Neural cell (in vitro differentiated cells): Measurements from ENCODE around the gene KCNK17. TPM values are rescaled to one million over a fixed set of nuclear protein-coding genes. Genes with fewer than 3 reads are reported as not detected.

Experiments
- H2AFZ ChIP-seq: fragments of 200-600, 300-800 bp; sonication (generic), shearing (Covaris generic); 2 replicates; pipeline ENCODE4 v1.6.0; 2014; ENCODE audit warnings: low read depth, mild to moderate bottlenecking, antibody characterized with exemption, low read length, moderate library complexity
- H3F3A ChIP-seq: fragments of 200-600 bp; shearing (Covaris generic); 2 replicates; pipeline ENCODE4 v1.6.1; 2016; ENCODE audit warnings: mild to moderate bottlenecking, moderate library complexity, mixed read lengths, antibody characterized with exemption, low read length; ENCODE audit not compliant: insufficient read depth, poor library complexity, severe bottlenecking
- H3K27ac ChIP-seq: fragments of 200-600, 300-800 bp; sonication (generic), shearing (Covaris generic); 2 replicates; pipeline ENCODE4 v1.5.1; 2014; ENCODE audit warnings: mild to moderate bottlenecking, low read length, moderate library complexity
- H3K27me3 ChIP-seq: fragments of 300-800, 200-600 bp; sonication (generic), shearing (Covaris generic); 2 replicates; pipeline ENCODE4 v1.6.0; 2014; ENCODE audit warnings: mild to moderate bottlenecking, low read depth, low read length, moderate library complexity; ENCODE audit not compliant: insufficient read depth
- H3K36me3 ChIP-seq: fragments of 300-800, 200-600 bp; sonication (generic), shearing (Covaris generic); 2 replicates; pipeline ENCODE4 v1.5.1; 2014; ENCODE audit warnings: mild to moderate bottlenecking, antibody characterized with exemption, low read length, moderate library complexity; ENCODE audit not compliant: insufficient read depth
- H3K4me2 ChIP-seq: fragments of 300-800, 200-600 bp; sonication (generic), shearing (Covaris generic); 2 replicates; pipeline ENCODE4 v1.6.0; 2014; ENCODE audit warnings: mild to moderate bottlenecking, low read length
- H3K4me3 ChIP-seq: fragments of 300-800, 200-600 bp; sonication (generic), shearing (Covaris generic); 2 replicates; pipeline ENCODE4 v1.5.1; 2014; ENCODE audit warnings: mild to moderate bottlenecking, low read length, moderate library complexity
- H3K79me2 ChIP-seq: fragments of 200-600 bp; shearing (Covaris generic); replicated peaks from 2 replicates; pipeline ENCODE4 v1.6.0; 2014; ENCODE audit warnings: mild to moderate bottlenecking, low read length, moderate library complexity; ENCODE audit not compliant: insufficient read depth
- H3K9ac ChIP-seq: fragments of 300-800, 200-600 bp; sonication (generic), shearing (Covaris generic); 2 replicates; pipeline ENCODE4 v1.6.1; 2016; ENCODE audit warnings: mild to moderate bottlenecking, low read length, mixed read lengths
- H3K9me2 ChIP-seq: fragments of 200-600 bp; shearing (Covaris generic); 2 replicates; pipeline ENCODE4 v1.6.1; 2016; ENCODE audit warnings: mild to moderate bottlenecking, low read length, mixed read lengths; ENCODE audit not compliant: insufficient read depth
- H3K9me3 ChIP-seq: fragments of 200-600, 300-800 bp; sonication (generic), shearing (Covaris generic); 2 replicates; pipeline ENCODE4 v1.6.1; 2016; ENCODE audit warnings: mild to moderate bottlenecking, mixed run types, low read length, moderate library complexity, mixed read lengths
- H4K20me1 ChIP-seq: fragments of 200-600 bp; shearing (Covaris generic); 2 replicates; pipeline ENCODE4 v1.6.1; 2016; ENCODE audit warnings: mild to moderate bottlenecking, mixed run types; ENCODE audit not compliant: insufficient read depth
- CTCF ChIP-seq: fragments of 450-650 bp; IDR thresholded peaks from 2 replicates; pipeline ENCODE4 v1.5.1; 2014; ENCODE audit warnings: antibody characterized with exemption, mild to moderate bottlenecking, moderate library complexity; ENCODE audit not compliant: poor library complexity, severe bottlenecking
- EP300 ChIP-seq: fragments of 450-650 bp; conservative IDR thresholded peaks from 2 replicates; pipeline ENCODE4 v1.6.1; 2014; ENCODE audit warnings: antibody characterized with exemption, mild to moderate bottlenecking, moderate library complexity; ENCODE audit not compliant: poor library complexity, severe bottlenecking
- EZH2 ChIP-seq: fragments of 200-600, 300-800 bp; shearing (Covaris generic), sonication (generic); IDR thresholded peaks from 2 replicates; pipeline ENCODE4 v1.6.1; 2014; ENCODE audit warnings: antibody characterized with exemption, low read length, borderline replicate concordance, mild to moderate bottlenecking; ENCODE audit not compliant: insufficient read depth, poor library complexity, severe bottlenecking
- MXI1 ChIP-seq: fragments of 450-650 bp; conservative IDR thresholded peaks from 2 replicates; pipeline ENCODE4 v1.6.1; 2014; ENCODE audit warnings: antibody characterized with exemption, mild to moderate bottlenecking; ENCODE audit not compliant: poor library complexity, severe bottlenecking
- POLR2AphosphoS5 ChIP-seq: IDR thresholded peaks from 2 replicates; pipeline ENCODE4 v1.6.1; 2012
- RAD21 ChIP-seq: fragments of 450-650 bp; conservative IDR thresholded peaks from 2 replicates; pipeline ENCODE4 v1.6.1; 2014; ENCODE audit warnings: antibody characterized with exemption, mild to moderate bottlenecking, moderate library complexity
- REST ChIP-seq: IDR thresholded peaks from 2 replicates; pipeline ENCODE4 v1.6.1; 2012; ENCODE audit warnings: borderline replicate concordance
- SMC3 ChIP-seq: fragments of 450-650 bp; conservative IDR thresholded peaks from 2 replicates; pipeline ENCODE4 v1.6.1; 2014; ENCODE audit warnings: antibody characterized with exemption, mild to moderate bottlenecking, moderate library complexity; ENCODE audit not compliant: poor library complexity
- TAF1 ChIP-seq: IDR thresholded peaks from 2 replicates; pipeline ENCODE4 v1.6.1; 2012; ENCODE audit warnings: low read depth
- polyA plus RNA-seq: library from polyadenylated mRNA; depleted of rRNA; stranded (reverse); fragments of >200 nt; gene quantifications from 2 replicates; pipeline ENCODE4 v1.2.3, GENCODE V29; 2014

The KCNK17 gene
- polyA plus RNA-seq, 1 donor from 2014 or later, result 0.67 TPM

- Histone ChIP-seq H4K20me1 (no peaks in the 10 kb centered on the region), H3K9ac (no peak overlapping the region), H3K9me2 (no peaks in the 10 kb centered on the region), H3K79me2 (no peaks in the 10 kb centered on the region), H3K27ac (no peak overlapping the region), H3F3A (no peaks in the 10 kb centered on the region), H3K27me3 (no peaks in the 10 kb centered on the region), H3K4me3 (no peak overlapping the region), H3K36me3 (no peaks in the 10 kb centered on the region), H3K9me3 (no peaks in the 10 kb centered on the region), H2AFZ (no peak overlapping the region), H3K4me2 (no peak overlapping the region)
- TF ChIP-seq CTCF, result no peak
- no peak for TF ChIP-seq EZH2
- TF ChIP-seq TAF1, result no peak
- TF ChIP-seq MXI1, result no peak
- TF ChIP-seq EP300, result no peak
- TF ChIP-seq SMC3, result no peak
- TF ChIP-seq RAD21, result no peak
Measured at GRCh38 chr6:39327507-39327906, 13.3 kb upstream of the KCNK17 start.

- Histone ChIP-seq H3K79me2 (no peaks in the 10 kb centered on the region), H3K9me2 (no peaks in the 10 kb centered on the region), H2AFZ (no peak within 1 kb of the TSS), H3K9ac (no peak within 1 kb of the TSS), H3K27me3 (no peaks in the 10 kb centered on the region), H3K4me3 (no peak within 1 kb of the TSS), H3K4me2 (no peak within 1 kb of the TSS), H3F3A (no peaks in the 10 kb centered on the region), H3K9me3 (no peaks in the 10 kb centered on the region), H4K20me1 (no peaks in the 10 kb centered on the region), H3K36me3 (no peaks in the 10 kb centered on the region), H3K27ac (no peak within 1 kb of the TSS)
- TF ChIP-seq REST (no peak), EP300 (no peak), SMC3 (no peak), CTCF (no peak), EZH2 (no peak), TAF1 (no peak), MXI1 (no peak), POLR2AphosphoS5 (no peak), RAD21 (no peak)
Measured at GRCh38 chr6:39322306-39322850, 8.2 kb upstream of the KCNK17 start, which contains the start of gene KCNK16. Gene KCNK16, minus strand, starts transcription at chr6:39322702. Its CDS starts 162 bp downstream, at chr6:39322540.
